SK-N-MC (cell line): ENCODE data around the gene DMRT3.

ENCODE experiments used
- DNase-seq: peaks from one replicate; pipeline ENCODE4 v3.0.0-alpha.2; 2011; ENCODE audit warnings: low read depth, low spot score
- H3K27ac ChIP-seq: fragments of 200-600 bp; sonication (generic); 2 replicates; pipeline ENCODE4 v1.5.1; 2016; ENCODE audit warnings: mixed run types
- H3K36me3 ChIP-seq: fragments of 200-600 bp; sonication (generic); 2 replicates; pipeline ENCODE4 v1.6.1; 2017; ENCODE audit warnings: antibody characterized with exemption, low read length, mixed read lengths; ENCODE audit not compliant: insufficient read depth
- H3K4me3 ChIP-seq: fragments of 200-600 bp; sonication (generic); 2 replicates; pipeline ENCODE4 v1.5.1; 2016
- H3K9ac ChIP-seq: fragments of 200-600 bp; sonication (generic); 2 replicates; pipeline ENCODE4 v1.8.0; 2017; ENCODE audit warnings: mixed run types, mixed read lengths; ENCODE audit not compliant: insufficient read length
- H3K9me3 ChIP-seq: fragments of 200-600 bp; sonication (generic); 2 replicates; pipeline ENCODE4 v1.6.1; 2017; ENCODE audit warnings: low read depth, mild to moderate bottlenecking, antibody characterized with exemption, low read length, moderate library complexity, mixed read lengths
- EZH2 ChIP-seq: fragments of 200-600 bp; sonication (generic); IDR thresholded peaks from one replicate; pipeline ENCODE4 v1.6.1; 2017; ENCODE audit warnings: antibody characterized with exemption
- FOXP2 ChIP-seq: optimal IDR thresholded peaks from 2 replicates; pipeline ENCODE3; 2011; ENCODE audit warnings: mild to moderate bottlenecking, moderate library complexity; ENCODE audit not compliant: insufficient read depth; ENCODE audit errors: extremely low read length, control extremely low read depth
- POLR2AphosphoS5 ChIP-seq: IDR thresholded peaks from 2 replicates; pipeline ENCODE4 v1.6.1; 2012; ENCODE audit warnings: mild to moderate bottlenecking, low read depth, low read length, borderline replicate concordance

DMRT3 gene

GRCh38 chr9:1025131-1025530 lies 48.7 kb downstream of the DMRT3 start:
- Histone ChIP-seq H3K9me3 (no peaks in the 10 kb centered on the region), H3K9ac (no peak overlapping the region), H3K27ac (no peak overlapping the region), H3K36me3 (no peaks in the 10 kb centered on the region), H3K4me3 (no peak overlapping the region)
- TF ChIP-seq FOXP2 (no peak), POLR2AphosphoS5 (no peak), EZH2 (no peak)
- DNase-seq = no peak

- no peaks in the 10 kb centered on the region for H3K36me3 ChIP-seq
- H3K27ac ChIP-seq = no peak overlapping the region
- no peaks in the 10 kb centered on the region for H3K9me3 ChIP-seq
- H3K9ac ChIP-seq = no peak overlapping the region
- no peak for DNase-seq
- no peak overlapping the region for H3K4me3 ChIP-seq
- no peak for TF ChIP-seq EZH2
- no peak for TF ChIP-seq POLR2AphosphoS5
- TF ChIP-seq FOXP2 = no peak
These were observed 49.8 kb downstream of the DMRT3 start for GRCh38 chr9:1026219-1026618.

GRCh38 chr9:1028501-1029190 lies 52.2 kb downstream of the DMRT3 start:
- H3K9me3 ChIP-seq = no peaks in the 10 kb centered on the region
- H3K4me3 ChIP-seq = no peak overlapping the region
- H3K36me3 ChIP-seq = no peaks in the 10 kb centered on the region
- no peak for TF ChIP-seq POLR2AphosphoS5
- no peak for TF ChIP-seq FOXP2
- TF ChIP-seq EZH2 = no peak
- no peak overlapping the region for H3K27ac ChIP-seq
- no peak for DNase-seq
- H3K9ac ChIP-seq = no peak overlapping the region

GRCh38 chr9:1031951-1032601 lies 55.6 kb downstream of the DMRT3 start:
- no peak for DNase-seq
- no peaks in the 10 kb centered on the region for H3K9me3 ChIP-seq
- TF ChIP-seq EZH2 = no peak
- no peak for TF ChIP-seq FOXP2
- TF ChIP-seq POLR2AphosphoS5 = no peak

GRCh38 chr9:1034271-1034670 lies 57.8 kb downstream of the DMRT3 start:
- Histone ChIP-seq H3K36me3 (no peaks in the 10 kb centered on the region), H3K27ac (no peak overlapping the region), H3K9me3 (no peaks in the 10 kb centered on the region), H3K4me3 (no peak overlapping the region), H3K9ac (no peak overlapping the region)
- no peak for TF ChIP-seq POLR2AphosphoS5
- no peak for TF ChIP-seq FOXP2
- no peak for TF ChIP-seq EZH2
- no peak for DNase-seq

More at GRCh38 chr9:1031951-1032601, 55.6 kb downstream of the DMRT3 start:
- H3K9ac ChIP-seq = no peak overlapping the region
- H3K36me3 ChIP-seq = no peaks in the 10 kb centered on the region
- no peak overlapping the region for H3K27ac ChIP-seq
- H3K4me3 ChIP-seq = no peak overlapping the region

GRCh38 chr9:1039589-1039988 lies 63.1 kb downstream of the DMRT3 start:
- Histone ChIP-seq H3K9me3 (no peaks in the 10 kb centered on the region), H3K27ac (no peak overlapping the region), H3K9ac (no peak overlapping the region), H3K4me3 (peak overlapping the region; percentile 29; the same call in 1 of the 2 replicates), H3K36me3 (no peaks in the 10 kb centered on the region)
- no peak for DNase-seq
- TF ChIP-seq EZH2 (no peak), POLR2AphosphoS5 (no peak), FOXP2 (no peak)
